GM12878 (cell line): ENCODE measurements around the gene RNF115. TPM values are rescaled to one million over a fixed set of nuclear protein-coding genes. Genes with fewer than 3 reads are reported as not detected.
"Not testable (repeated sequence)": the region's sequence is repeated elsewhere in the genome, so short reads cannot be mapped to it uniquely, and the experiment has no call there.

ENCODE experiments used
- ATAC-seq: fragments of 200-7000 bp; cut with Tn5 transposase; 3 replicates; pipeline ENCODE4 v1.9.1; 2020; ENCODE audit warnings: mild to moderate bottlenecking, moderate library complexity
- BruUV-seq: library from RNA; stranded (reverse); fragments of 400-500 nt; replicated peaks from 2 replicates; lab custom pipeline; 2021; lab: Mats Ljungman, UMichigan
- CTCF ChIA-PET: fragments of 300-600 bp; sonication (Branson Sonifier 250); formaldehyde crosslinking; extraction: SDS; loops from one replicate; lab custom pipeline; 2021; ENCODE audit warnings: inconsistent platforms; lab: Yijun Ruan, JAX
- POLR2A ChIA-PET: fragments of 350-600 bp; formaldehyde crosslinking; extraction: SDS; loops from one replicate; lab custom pipeline; 2021; ENCODE audit warnings: inconsistent platforms; lab: Charles Lee
- RAD21 ChIA-PET: fragments of 300-600 bp; sonication (Branson Sonifier 250); formaldehyde crosslinking; loops from one replicate; lab custom pipeline; 2023; ENCODE audit warnings: antibody characterized with exemption; ENCODE audit not compliant: unreplicated experiment; lab: Charles Lee
- SMC1A ChIA-PET: fragments of 300-600 bp; sonication (Branson Sonifier 250); formaldehyde crosslinking; loops from one replicate; lab custom pipeline; 2023; ENCODE audit not compliant: unreplicated experiment, uncharacterized antibody; lab: Charles Lee
- DNase-seq: peaks from one replicate; pipeline ENCODE4 v3.0.0-alpha.2; 2011; ENCODE audit warnings: low read depth, low spot score
- FAIRE-seq: peaks from 3 replicates; lab custom pipeline; 2011; peaks lifted over from hg19 to GRCh38; lab: Jason Lieb, UNC
- H2AFZ ChIP-seq: 2 replicates; pipeline ENCODE4 v1.6.0; 2011; ENCODE audit warnings: low read depth, low read length, control low read depth; ENCODE audit not compliant: control insufficient read depth
- H3K27ac ChIP-seq: 2 replicates; pipeline ENCODE4 v1.5.1; 2011; ENCODE audit warnings: control low read depth; ENCODE audit not compliant: control insufficient read depth, insufficient read depth
- H3K27me3 ChIP-seq, 2 experiments: replicated peaks in 1 of 2; 2 replicates each; pipeline versions ENCODE4 v1.6.0 to v1.6.1; 2011; ENCODE audit warnings: low read length in 1 of 2; ENCODE audit not compliant: control insufficient read depth in 2 of 2, insufficient read depth in 2 of 2
- H3K36me3 ChIP-seq, 2 experiments: 2 replicates each; pipeline ENCODE4 v1.5.1; 2011; ENCODE audit warnings: low read length in 1 of 2; ENCODE audit not compliant: control insufficient read depth in 2 of 2, insufficient read depth in 2 of 2
- H3K4me1 ChIP-seq: 2 replicates; pipeline ENCODE4 v1.6.1; 2011; ENCODE audit warnings: mild to moderate bottlenecking, low read length, moderate library complexity, mixed read lengths; ENCODE audit not compliant: control insufficient read depth, insufficient read depth
- H3K4me2 ChIP-seq: 2 replicates; pipeline ENCODE4 v1.6.0; 2011; ENCODE audit warnings: control low read depth; ENCODE audit not compliant: control insufficient read depth, insufficient read depth
- H3K4me3 ChIP-seq: fragments of 200-600 bp; sonication (generic); 2 replicates; pipeline ENCODE4 v1.5.1; 2016
- H3K79me2 ChIP-seq: 2 replicates; pipeline ENCODE4 v1.6.0; 2011; ENCODE audit warnings: low read length; ENCODE audit not compliant: control insufficient read depth, insufficient read depth
- H3K9ac ChIP-seq: 2 replicates; pipeline ENCODE4 v1.8.0; 2011; ENCODE audit warnings: low read length, control low read depth, mixed read lengths; ENCODE audit not compliant: control insufficient read depth, insufficient read depth
- H3K9me3 ChIP-seq: replicated peaks from 3 replicates; pipeline ENCODE4 v1.5.1; 2011; ENCODE audit warnings: mild to moderate bottlenecking, low read length; ENCODE audit not compliant: control insufficient read depth, insufficient read depth
- H4K20me1 ChIP-seq: 2 replicates; pipeline ENCODE4 v1.6.0; 2011; ENCODE audit not compliant: control insufficient read depth, insufficient read depth
- ATF7 ChIP-seq: fragments of 450-650 bp; IDR thresholded peaks from 2 replicates; pipeline ENCODE4 v1.6.1; 2016; ENCODE audit warnings: low read depth, mild to moderate bottlenecking
- BCLAF1 ChIP-seq: fragments of 450-650 bp; IDR thresholded peaks from 2 replicates; pipeline ENCODE4 v1.6.1; 2017; ENCODE audit warnings: antibody characterized with exemption, mild to moderate bottlenecking, moderate library complexity
- CREM ChIP-seq: IDR thresholded peaks from 2 replicates; pipeline ENCODE4 v1.6.1; 2014; ENCODE audit warnings: antibody characterized with exemption, low read depth
- E2F8 ChIP-seq: fragments of 450-650 bp; IDR thresholded peaks from 2 replicates; pipeline ENCODE4 v1.6.1; 2018; ENCODE audit warnings: mild to moderate bottlenecking, low read depth, moderate library complexity; ENCODE audit not compliant: partially characterized antibody
- ESRRA ChIP-seq: IDR thresholded peaks from 2 replicates; pipeline ENCODE4 v1.6.1; 2012; ENCODE audit warnings: mild to moderate bottlenecking, low read length, improper control_type of control experiment
- JUNB ChIP-seq: IDR thresholded peaks from 2 replicates; pipeline ENCODE4 v1.6.1; 2016; ENCODE audit warnings: antibody characterized with exemption, mild to moderate bottlenecking
- LARP7 ChIP-seq: fragments of 450-650 bp; IDR thresholded peaks from 2 replicates; pipeline ENCODE4 v1.6.1; 2017; ENCODE audit warnings: mild to moderate bottlenecking
- NFYB ChIP-seq: IDR thresholded peaks from 2 replicates; pipeline ENCODE4 v1.6.1; 2011; ENCODE audit warnings: low read depth, mild to moderate bottlenecking, low read length, improper control_type of control experiment, moderate library complexity; ENCODE audit not compliant: insufficient read depth
- RELA ChIP-seq: fragments of 450-650 bp; IDR thresholded peaks from 2 replicates; pipeline ENCODE4 v1.8.0; 2014; ENCODE audit warnings: borderline replicate concordance; ENCODE audit not compliant: partially characterized antibody
- RFX5 ChIP-seq: IDR thresholded peaks from 2 replicates; pipeline ENCODE4 v1.6.1; 2011; ENCODE audit warnings: low read depth, low read length, improper control_type of control experiment
- RUNX3 ChIP-seq: IDR thresholded peaks from 2 replicates; pipeline ENCODE4 v1.6.1; 2012; ENCODE audit warnings: low read length, inconsistent platforms
- SIN3A ChIP-seq: IDR thresholded peaks from 2 replicates; pipeline ENCODE4 v1.6.1; 2012; ENCODE audit warnings: low read depth, low read length, improper control_type of control experiment
- SPI1 ChIP-seq: IDR thresholded peaks from 2 replicates; pipeline ENCODE4 v1.6.1; 2011; ENCODE audit warnings: low read depth, mild to moderate bottlenecking, low read length, moderate library complexity, borderline replicate concordance; ENCODE audit not compliant: insufficient read depth
- SREBF2 ChIP-seq: IDR thresholded peaks from 2 replicates; pipeline ENCODE4 v1.6.1; 2012; ENCODE audit warnings: mild to moderate bottlenecking, low read length
- TBL1XR1 ChIP-seq: IDR thresholded peaks from 2 replicates; pipeline ENCODE4 v1.6.1; 2012; ENCODE audit warnings: low read depth, low read length, improper control_type of control experiment
- ZNF217 ChIP-seq: fragments of 450-650 bp; IDR thresholded peaks from 2 replicates; pipeline ENCODE4 v1.6.1; 2017; ENCODE audit warnings: antibody characterized with exemption, mild to moderate bottlenecking
- ZNF384 ChIP-seq: IDR thresholded peaks from 2 replicates; pipeline ENCODE4 v1.6.1; 2012; ENCODE audit warnings: low read depth, mild to moderate bottlenecking, low read length, improper control_type of control experiment, borderline replicate concordance
- ZZZ3 ChIP-seq: IDR thresholded peaks from 2 replicates; pipeline ENCODE4 v1.6.1; 2011; ENCODE audit warnings: low read depth; ENCODE audit not compliant: control insufficient read depth, insufficient read length
- WGBS: methylation state at CpG from one replicate; pipeline ENCODE4 v1.1.6; 2016; ENCODE audit warnings: low lambda C conversion rate; ENCODE audit not compliant: insufficient replicate concordance, insufficient coverage; ENCODE audit errors: missing lambda C conversion rate; 5-methylcytosine and 5-hydroxymethylcytosine counted together
- in situ Hi-C: fragments of 300-500 bp; cut with MboI; formaldehyde crosslinking; loops from 9 replicates; pipeline ENCODE4 v1.14.3; 2018; ENCODE audit warnings: mixed read lengths
- intact Hi-C: fragments of 100-400 bp; cut with micrococcal nuclease; formaldehyde crosslinking; loops from one replicate; pipeline ENCODE4 v1.14.2; 2022; ENCODE audit not compliant: unreplicated experiment
- polyA plus RNA-seq, 11 experiments: library from polyadenylated mRNA; depleted of rRNA in 4 of 11; unstranded in 6 of 11; stranded (reverse) in 5 of 11; fragments of >200 nt; fragmentation: Nextera tagmentation in 4 of 11; fragmentation: Illumina TruSeq in 1 of 11; extraction: Ambion mirVana in 4 of 11; extraction: Trizol in 1 of 11; gene quantifications; 1 replicate in 1 of 11; 2 replicates in 10 of 11; pipeline versions ENCODE4 v1.2.1 to v1.2.3, GENCODE V29; 2011 to 2016; ENCODE audit warnings: inconsistent platforms in 2 of 11, missing spikeins in 2 of 11, low read depth in 1 of 11
- total RNA-seq, 4 experiments: library from RNA; depleted of rRNA in 3 of 4; stranded (reverse); fragments of >200 nt in 3 of 4; fragmentation: Illumina TruSeq in 1 of 4; extraction: Trizol in 1 of 4; gene quantifications; 2 replicates each; pipeline versions ENCODE4 v1.2.1 to v1.2.3, GENCODE V29; 2013 to 2021

RNF115 gene
- total and polyA plus RNA-seq, 10 of the 15 experiments (the other 5 are each of a cell fraction or from before 2014, with no cell fraction given): 3.4 to 22.0 (median 12.9) TPM

- TF ChIP-seq BCLAF1 (no peak), ZZZ3 (no peak), TBL1XR1 (no peak), ATF7 (peak; percentile 52; the same call in 1 of the 2 replicates), RELA (no peak), E2F8 (no peak), JUNB (peak; percentile 22; the same call in 1 of the 2 replicates), ZNF384 (no peak; the same call in 1 of the 2 replicates), SREBF2 (no peak), RUNX3 (peak; percentile 89), CREM (no peak), SPI1 (no peak), LARP7 (no peak), ZNF217 (no peak), SIN3A (no peak), ESRRA (no peak), RFX5 (no peak), NFYB (no peak)
Observed at GRCh38 chr1:145719230-145720079, 104.4 kb downstream of the RNF115 start, which contains the start of gene CD160 (continued).

DNA sequence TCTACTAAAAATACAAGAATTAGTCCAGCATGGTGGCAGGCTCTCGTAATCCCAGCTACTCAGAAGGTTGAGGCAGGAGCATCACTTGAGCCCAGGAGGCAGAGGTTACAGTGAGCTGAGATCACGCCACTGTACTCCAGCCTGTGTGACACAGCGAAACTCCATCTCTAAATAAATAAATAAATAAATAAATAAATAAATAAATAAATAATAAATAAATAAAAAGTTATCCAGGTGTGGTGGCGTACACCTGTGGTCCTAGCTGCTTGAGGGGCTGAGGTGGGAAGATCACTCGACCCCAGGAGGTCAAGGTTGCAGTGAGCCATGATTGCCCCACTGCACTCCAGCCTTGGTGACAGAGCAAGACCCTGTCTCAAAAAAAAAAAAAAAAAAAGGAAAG is 105.4 kb downstream of the RNF115 start:
- H3K79me2 ChIP-seq, FAIRE-seq, H3K4me2 ChIP-seq, H3K9ac ChIP-seq, ATAC-seq, DNase-seq, CTCF ChIA-PET, in situ Hi-C loops, intact Hi-C loops, H3K27me3 ChIP-seq, H3K4me3 ChIP-seq, H4K20me1 ChIP-seq, H3K27ac ChIP-seq, POLR2A ChIA-PET, H2AFZ ChIP-seq, H3K36me3 ChIP-seq, H3K9me3 ChIP-seq, BruUV-seq: not testable (repeated sequence)
- ChIA-PET SMC1A (interaction anchor here (0.7 to 3.1 kb wide), 3 partner anchors 9 to 97 kb away, joined by 3 to 17 read pairs (median 3); no protein-coding TSS in a partner anchor), RAD21 (interaction anchor here (0.9 to 1.0 kb wide), 2 partner anchors 9 to 119 kb away, joined by 3 to 4 read pairs; no protein-coding TSS in a partner anchor)
- peaks cover 16% of the 10 kb centered on the region for H3K4me1 ChIP-seq
- WGBS: 62% methylated on average over 5 of the region's 5 CpGs
